SK-N-SH (cell line): ENCODE measurements around the gene NCAM1.

Source experiments
- CTCF ChIP-seq: fragments of 200-600 bp; sonication (generic); IDR thresholded peaks from 2 replicates; pipeline ENCODE4 v1.6.1; 2017; ENCODE audit warnings: antibody characterized with exemption, mild to moderate bottlenecking, moderate library complexity
- EP300 ChIP-seq, 2 experiments: IDR thresholded peaks; 2 replicates each; pipeline versions ENCODE4 v1.4.0 to v1.6.1; 2012; ENCODE audit warnings: borderline replicate concordance in 1 of 2, low read depth in 1 of 2, low read length in 1 of 2
- EZH2phosphoT487 ChIP-seq: fragments of 200-600 bp; sonication (generic); IDR thresholded peaks from 2 replicates; pipeline ENCODE4 v1.6.1; 2017; ENCODE audit warnings: low read depth, mixed run types, mild to moderate bottlenecking, antibody characterized with exemption, moderate library complexity, borderline replicate concordance
- FOXJ3 ChIP-seq: sonication (generic); formaldehyde crosslinking; IDR thresholded peaks from 2 replicates; pipeline ENCODE4 v1.5.1; 2020; ENCODE audit warnings: mild to moderate bottlenecking, missing genetic modification reagents
- GABPA ChIP-seq: IDR thresholded peaks from 2 replicates; pipeline ENCODE4 v1.4.0; 2012; ENCODE audit warnings: low read depth, mild to moderate bottlenecking
- NRF1 ChIP-seq: IDR thresholded peaks from 2 replicates; pipeline ENCODE4 v1.6.1; 2012; ENCODE audit warnings: low read depth, mild to moderate bottlenecking, low read length
- POLR2AphosphoS5 ChIP-seq: IDR thresholded peaks from 2 replicates; pipeline ENCODE4 v1.6.1; 2012; ENCODE audit warnings: low read depth, low read length
- RAD21 ChIP-seq: IDR thresholded peaks from 2 replicates; pipeline ENCODE4 v1.6.1; 2012; ENCODE audit warnings: mild to moderate bottlenecking, low read length
- RFX5 ChIP-seq: IDR thresholded peaks from 2 replicates; pipeline ENCODE4 v1.6.1; 2012; ENCODE audit warnings: mild to moderate bottlenecking, improper control_type of control experiment, low read length
- SMC3 ChIP-seq: IDR thresholded peaks from 2 replicates; pipeline ENCODE4 v1.6.1; 2012; ENCODE audit warnings: low read depth, low read length, improper control_type of control experiment
- YY1 ChIP-seq: IDR thresholded peaks from 2 replicates; pipeline ENCODE4 v1.4.0; 2012; ENCODE audit warnings: low read depth, mild to moderate bottlenecking

- TF ChIP-seq YY1 (no peak), CTCF (no peak), POLR2AphosphoS5 (no peak), GABPA (no peak), RAD21 (no peak), EZH2phosphoT487 (no peak), RFX5 (no peak), EP300 (IDR thresholded peaks at IDR 0.05; ENCODE audit: borderline replicate concordance in 1 of 2, low read depth in 1 of 2, low read length in 1 of 2) (no peak), NRF1 (no peak), SMC3 (no peak), FOXJ3 (CRISPR knock-in tag) (no peak)
Measured at GRCh38 chr11:113249786-113250185, 288.6 kb downstream of the NCAM1 start.
